ENCODE data around the gene RSPH6A.
A peak's percentile ranks its signal among the peaks of the same experiment; 100 is the strongest.

RSPH6A gene

GRCh38 chr19:45814851-45815480 lies at the start of gene RSPH6A:
RSPH6A (minus strand) TSS chr19:45815308; CDS start chr19:45815176, 132 bp downstream.
- no peak for DNase-seq (ENCODE audit: low read depth)

DNA sequence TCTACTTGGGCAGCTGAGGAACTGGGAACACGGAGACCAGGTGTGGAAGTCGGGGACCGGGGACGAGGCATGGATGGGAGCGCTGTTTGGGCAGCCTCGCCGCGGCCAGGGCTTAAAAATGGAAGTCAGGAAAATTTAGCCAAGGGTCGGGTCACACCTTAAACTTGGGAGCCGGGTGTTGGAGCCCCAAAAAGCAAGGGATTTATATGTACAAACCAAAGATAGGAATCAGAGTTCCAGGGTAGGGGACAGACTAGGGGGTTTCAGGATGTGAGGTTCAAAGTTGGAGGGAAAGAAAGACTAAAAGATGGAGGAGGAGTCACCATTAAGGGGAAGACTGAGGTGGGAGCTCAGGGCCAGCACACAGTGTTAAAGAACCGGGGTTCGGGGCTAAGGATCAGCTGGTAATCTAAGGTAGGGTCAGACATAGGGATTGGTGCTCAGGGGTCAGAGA lies 49.5 kb upstream of the RSPH6A start:
- no peak for DNase-seq (ENCODE audit: low read depth)

- DNase-seq (ENCODE audit: low read depth): peak; percentile 38
Observed at GRCh38 chr19:45863840-45864628, 48.9 kb upstream of the RSPH6A start, which contains the start of gene FOXA3. FOXA3 (plus strand) TSS chr19:45864326; CDS start chr19:45864457, 131 bp downstream.

DNA sequence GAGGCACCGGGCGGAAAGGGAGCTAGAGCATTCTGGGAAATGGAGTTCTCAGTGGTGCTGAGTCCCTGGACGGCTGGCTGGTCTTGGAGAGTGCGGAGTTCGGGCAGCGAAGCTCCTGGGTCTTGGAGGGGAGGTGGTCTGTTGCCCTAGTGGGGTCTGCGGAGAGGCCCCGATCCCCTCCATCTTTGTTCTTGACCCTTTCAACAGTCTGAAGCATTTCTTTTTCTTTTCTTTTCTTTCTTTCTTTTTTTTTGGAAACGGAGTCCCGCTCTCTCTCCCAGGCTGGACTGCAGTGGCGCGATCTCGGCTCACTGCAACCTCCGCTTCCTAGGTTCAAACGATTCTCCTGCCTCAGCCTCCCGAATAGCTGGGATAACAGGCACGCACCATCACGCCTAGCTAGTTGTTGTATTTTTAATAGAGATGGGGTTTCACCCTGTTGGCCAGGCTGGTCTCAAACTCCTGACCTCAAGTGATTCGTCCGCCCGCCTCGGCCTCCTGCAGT lies 48.3 kb upstream of the RSPH6A start:
- DNase-seq (ENCODE audit: low read depth): no peak

- peak; percentile 98 for DNase-seq (ENCODE audit: low read depth)
Observed at GRCh38 chr19:45862564-45863334, 47.6 kb upstream of the RSPH6A start, which contains the start of gene SYMPK. SYMPK (minus strand) TSS chr19:45863147; CDS start chr19:45854495, 8,652 bp downstream.

GRCh38 chr19:45862271-45862563 lies 47.1 kb upstream of the RSPH6A start:
- DNase-seq (ENCODE audit: low read depth): no peak

DNA sequence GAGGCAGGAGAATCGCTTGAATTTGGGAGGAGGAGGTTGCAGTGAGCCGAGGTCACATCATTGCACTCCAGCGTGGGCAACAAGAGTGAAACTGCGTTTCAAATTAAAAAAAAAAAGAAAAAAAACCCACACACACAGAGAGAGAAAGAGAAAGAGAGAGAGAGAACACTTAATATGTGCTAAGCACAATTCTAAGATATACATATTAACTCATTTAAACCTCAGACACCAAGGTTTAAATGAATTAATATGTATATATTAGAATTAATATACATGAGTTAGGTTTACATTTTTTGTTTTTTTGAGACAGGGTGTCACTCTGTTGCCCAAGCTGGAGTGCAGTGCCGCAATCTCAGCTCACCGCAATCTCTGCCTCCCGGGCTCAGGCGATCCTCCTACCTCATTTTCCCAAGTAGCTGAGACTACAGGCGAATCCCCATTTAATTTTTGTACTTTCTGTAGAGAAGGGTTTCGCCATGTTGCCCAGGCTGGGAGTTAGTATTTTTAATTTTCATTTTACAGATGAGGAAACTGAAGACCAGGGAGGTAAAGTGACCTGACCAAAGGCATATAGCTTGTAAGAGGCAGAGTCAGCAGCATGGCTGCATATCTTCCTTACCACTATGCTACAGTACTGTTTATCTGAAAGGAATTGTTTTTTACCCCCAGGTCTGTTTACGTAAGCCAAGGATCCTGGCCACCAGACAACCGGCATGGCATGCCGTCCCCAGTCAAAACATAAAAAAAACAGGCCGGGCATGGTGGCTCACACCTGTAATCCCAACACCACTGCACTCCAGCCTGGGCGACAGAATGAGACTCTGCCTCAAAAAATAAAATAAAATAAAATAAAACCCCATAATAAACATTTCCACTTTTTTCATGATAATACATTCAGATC lies 45.5 kb upstream of the RSPH6A start:
- no peak for DNase-seq (ENCODE audit: low read depth)

DNA sequence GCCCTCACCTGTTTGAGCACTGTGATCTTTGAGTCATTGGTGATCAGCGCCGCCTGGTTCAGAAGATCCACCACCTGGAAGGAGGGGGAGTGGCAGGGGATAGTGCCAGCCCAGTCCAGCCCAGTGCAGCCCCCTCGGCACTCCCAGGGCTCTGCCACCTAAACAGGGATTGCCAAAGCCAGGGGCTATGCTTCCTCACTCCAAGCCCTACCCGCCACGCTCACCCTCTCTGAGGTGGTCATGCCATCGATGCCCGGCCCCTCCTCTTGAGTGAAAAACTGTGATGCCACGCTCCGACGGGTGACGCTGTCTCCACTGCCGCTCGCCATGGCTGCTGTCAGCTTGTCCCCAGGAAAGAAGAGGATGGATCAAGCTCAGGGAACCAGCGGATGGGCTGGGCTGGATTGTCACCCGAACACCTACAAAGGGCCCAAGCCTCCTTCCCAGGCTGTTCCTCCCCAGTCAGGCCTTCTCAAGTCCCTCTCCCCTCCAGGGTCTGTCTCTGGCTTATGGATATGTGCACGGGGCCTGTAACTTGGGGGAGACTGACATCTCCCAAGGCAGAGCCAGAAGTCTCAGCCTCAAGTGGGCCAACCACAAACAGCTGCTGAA lies 39.2 kb upstream of the RSPH6A start:
- no peak for DNase-seq (ENCODE audit: low read depth)

DNA sequence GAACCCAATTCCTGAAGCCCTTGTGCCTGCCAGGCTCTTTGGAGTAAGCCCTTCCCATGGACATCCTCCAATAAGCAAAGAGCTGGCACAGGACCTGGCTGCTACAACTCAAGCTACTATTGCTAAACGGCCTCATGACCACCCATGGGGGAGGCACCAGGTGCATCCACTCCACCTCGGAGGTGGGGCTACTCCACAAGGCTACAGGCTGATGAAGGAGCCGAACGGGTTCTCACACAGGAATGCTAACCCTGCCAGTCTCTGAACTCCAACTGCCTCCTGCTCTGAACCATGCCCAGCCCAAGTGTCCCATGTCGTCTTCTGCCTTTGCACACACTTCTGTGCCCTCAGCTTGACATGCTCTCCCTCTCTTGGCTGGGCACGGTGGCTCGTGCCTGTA lies 37.9 kb upstream of the RSPH6A start:
- DNase-seq (ENCODE audit: low read depth): no peak

- DNase-seq (ENCODE audit: low read depth): no peak
Observed at GRCh38 chr19:45852145-45852750, 37.1 kb upstream of the RSPH6A start.

- DNase-seq (ENCODE audit: low read depth): no peak
Observed at GRCh38 chr19:45848922-45849321, 33.8 kb upstream of the RSPH6A start.

DNA sequence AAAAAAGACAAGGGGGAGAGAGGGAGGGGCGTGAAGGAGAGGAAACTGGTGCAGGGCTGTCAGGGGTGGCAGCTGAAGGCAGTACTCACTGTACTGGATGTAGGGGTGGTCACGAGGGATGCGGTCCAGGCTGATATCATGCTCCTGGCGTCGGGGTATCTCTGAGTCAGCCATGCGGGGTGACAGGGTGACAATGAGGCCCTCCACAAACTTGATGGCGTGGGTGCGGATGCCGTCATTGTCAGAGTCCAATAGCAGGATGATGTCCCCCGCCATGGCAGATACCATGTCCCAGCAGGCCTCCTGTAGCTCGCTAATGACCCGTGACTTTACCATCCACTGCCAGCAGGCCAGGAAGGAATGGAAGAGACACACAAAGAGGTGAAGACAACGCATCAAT lies 32.6 kb upstream of the RSPH6A start:
- DNase-seq (ENCODE audit: low read depth): no peak

DNA sequence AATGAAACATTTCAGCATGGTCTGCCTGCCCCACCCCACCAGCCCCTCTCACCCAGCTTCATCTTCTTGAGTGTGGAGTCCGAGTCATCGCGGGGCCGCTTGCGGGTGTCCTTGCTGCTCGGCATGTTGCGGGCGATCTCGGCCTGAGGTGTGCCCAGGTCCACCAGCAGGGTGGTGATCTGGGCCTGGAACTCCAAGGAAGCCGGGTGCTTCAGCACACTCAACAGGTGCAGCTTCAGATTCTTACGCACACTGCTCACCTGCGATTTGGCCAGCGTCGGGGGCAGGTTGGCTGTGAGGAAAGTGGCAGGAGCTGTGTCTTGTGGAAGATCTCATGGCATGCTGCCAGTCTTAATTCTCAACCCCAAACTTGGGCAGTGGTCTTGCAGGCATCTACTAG lies 27.1 kb upstream of the RSPH6A start:
- no peak for DNase-seq (ENCODE audit: low read depth)

DNA sequence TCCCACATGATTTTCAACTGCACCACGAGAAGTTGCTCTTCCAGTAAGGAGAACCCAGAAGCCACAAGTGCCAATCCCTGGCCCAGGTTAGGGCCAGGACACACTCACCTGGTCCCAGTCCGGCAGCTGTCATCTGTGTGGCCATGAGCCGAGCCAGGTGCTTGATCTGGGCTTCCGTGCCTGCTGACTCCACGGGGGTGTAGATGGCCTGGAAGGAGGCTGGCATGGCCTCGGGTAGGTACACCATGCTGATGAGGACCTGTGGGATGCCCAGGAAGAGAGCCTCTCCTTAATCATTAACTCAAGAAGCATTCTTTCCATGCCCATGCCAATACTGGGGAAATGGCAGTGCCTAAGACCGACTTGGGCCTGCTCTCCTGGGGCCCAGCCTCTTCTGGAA lies 19.9 kb upstream of the RSPH6A start:
- DNase-seq (ENCODE audit: low read depth): no peak

DNA sequence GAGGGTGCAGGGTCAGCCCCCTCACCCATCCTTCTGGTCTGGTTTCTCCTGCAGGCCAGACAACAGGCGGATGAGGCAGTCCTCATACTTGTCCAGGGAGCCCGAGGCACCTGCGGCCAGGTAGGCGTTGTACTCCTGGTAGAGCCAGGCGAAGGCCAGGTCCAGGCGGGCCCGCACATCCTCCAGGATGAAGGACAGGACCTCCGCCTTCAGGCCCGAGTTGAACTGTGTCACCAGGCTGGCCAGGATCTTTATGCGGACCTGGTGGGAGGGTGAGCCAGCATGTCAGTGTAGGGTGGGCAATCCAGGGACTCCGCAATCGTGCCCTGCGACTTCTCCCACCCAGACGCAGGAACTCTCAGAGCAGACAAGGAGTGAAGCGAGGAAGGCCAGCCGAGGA lies 13.8 kb upstream of the RSPH6A start:
- DNase-seq (ENCODE audit: low read depth): no peak

DNA sequence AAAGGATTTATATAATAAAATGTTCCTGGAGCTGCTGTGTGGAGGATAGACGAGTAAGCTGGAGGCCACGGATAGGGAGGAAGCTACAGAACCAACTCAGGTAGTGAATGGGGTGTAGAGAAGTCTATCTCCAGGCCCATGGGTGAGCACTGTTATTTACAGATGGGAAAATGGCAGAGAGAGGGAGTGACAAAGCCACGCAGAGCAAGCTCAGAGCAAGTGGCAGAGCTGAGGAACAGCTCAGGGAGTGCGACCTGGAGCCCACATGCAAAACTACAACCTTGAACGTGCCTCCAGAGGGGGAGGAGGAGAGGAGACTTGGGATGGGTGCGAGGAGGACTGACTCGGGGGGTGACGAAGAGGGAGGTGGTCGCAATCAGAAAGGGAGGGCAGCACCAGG lies 13.4 kb upstream of the RSPH6A start:
- no peak for DNase-seq (ENCODE audit: low read depth)

DNA sequence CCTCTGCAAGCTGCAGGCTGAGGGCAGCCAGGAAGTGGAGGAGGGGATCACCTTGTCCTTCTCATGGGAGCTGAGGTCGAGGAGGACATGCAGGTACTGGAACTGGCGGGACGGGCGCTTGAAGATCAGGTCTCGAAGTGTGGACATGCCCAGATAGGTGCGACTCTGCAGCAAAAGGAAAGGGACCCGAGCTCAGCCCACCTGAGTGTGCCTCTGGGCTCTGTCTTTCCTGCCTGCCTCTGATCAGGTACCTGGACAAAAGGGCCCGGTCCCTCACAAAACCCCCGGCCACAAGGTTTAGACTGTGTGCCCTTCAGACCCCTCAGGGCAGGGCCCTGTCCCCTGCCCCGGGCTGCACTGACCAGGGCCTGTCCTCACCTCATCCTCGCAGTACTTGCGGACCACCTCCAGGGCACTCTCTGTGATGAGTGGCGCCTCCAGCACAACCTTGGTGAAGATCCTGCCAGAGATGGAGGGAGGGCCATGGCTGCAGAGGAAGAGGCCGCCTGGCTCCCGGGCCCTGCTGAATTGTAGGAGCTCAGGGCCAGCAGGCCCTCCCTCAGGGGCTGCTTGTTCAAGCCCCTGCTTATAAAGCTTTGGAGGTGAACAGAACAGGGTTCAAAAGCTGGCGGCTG lies 12.5 kb upstream of the RSPH6A start:
- no peak for DNase-seq (ENCODE audit: low read depth)

DNA sequence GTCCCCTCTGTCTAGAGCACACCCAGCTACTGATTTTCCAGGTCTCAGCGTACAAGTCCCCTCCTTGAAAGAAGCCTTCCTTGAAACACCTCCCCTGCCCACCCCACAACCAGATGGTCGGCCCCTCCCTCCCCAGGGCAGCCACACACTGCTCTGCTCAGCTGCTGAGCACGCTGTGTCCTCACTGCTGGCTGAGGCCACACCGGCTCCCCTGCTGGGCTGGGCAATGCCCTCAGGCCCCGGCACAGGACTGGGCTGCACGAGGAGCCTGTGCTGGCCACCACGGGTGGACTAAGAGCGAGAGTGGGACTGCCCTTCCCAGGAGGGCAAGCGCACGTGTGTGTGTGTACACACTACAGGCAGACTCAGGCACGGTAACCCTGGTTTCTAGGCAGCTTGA lies 11.8 kb upstream of the RSPH6A start:
- DNase-seq (ENCODE audit: low read depth): no peak

GRCh38 chr19:45825917-45826893 lies 11.1 kb upstream of the RSPH6A start:
- DNase-seq (ENCODE audit: low read depth): no peak

Data from activated T-cell treated with anti-CD3 and anti-CD28 coated beads for 24 hours (primary cell).